Mesendoderm (in vitro differentiated cells): ENCODE results near the gene SNX25.

Experiments used
- DNase-seq: peaks from one replicate; pipeline ENCODE4 v3.0.0; 2013
- H2AK5ac ChIP-seq: 2 replicates; pipeline ENCODE4 v1.6.1; 2013; ENCODE audit warnings: low read length, inconsistent platforms
- H2BK120ac ChIP-seq: 2 replicates; pipeline ENCODE4 v1.6.1; 2013; ENCODE audit warnings: low read depth, mild to moderate bottlenecking, low read length, moderate library complexity, mixed read lengths
- H2BK15ac ChIP-seq: replicated peaks from 2 replicates; pipeline ENCODE4 v1.6.1; 2013; ENCODE audit warnings: low read depth, mild to moderate bottlenecking, moderate library complexity
- H2BK5ac ChIP-seq: 2 replicates; pipeline ENCODE4 v1.6.1; 2013; ENCODE audit warnings: low read length, inconsistent platforms
- H3K18ac ChIP-seq: 2 replicates; pipeline ENCODE4 v1.6.1; 2013; ENCODE audit warnings: mild to moderate bottlenecking, low read length, mixed read lengths
- H3K23ac ChIP-seq: one replicate; pipeline ENCODE4 v1.6.1; 2013; ENCODE audit warnings: low read length
- H3K27ac ChIP-seq: 2 replicates; pipeline ENCODE4 v1.5.1; 2013; ENCODE audit warnings: low read depth, mild to moderate bottlenecking, inconsistent platforms, low read length, moderate library complexity
- H3K27me3 ChIP-seq: 2 replicates; pipeline ENCODE4 v1.6.1; 2013; ENCODE audit warnings: low read length, control low read depth, mild to moderate bottlenecking, inconsistent platforms; ENCODE audit not compliant: insufficient read depth, poor library complexity
- H3K36me3 ChIP-seq: 2 replicates; pipeline ENCODE4 v1.6.1; 2013; ENCODE audit warnings: low read length, inconsistent platforms; ENCODE audit not compliant: control insufficient read depth, insufficient read depth
- H3K4ac ChIP-seq: one replicate; pipeline ENCODE4 v1.6.1; 2013; ENCODE audit warnings: low read depth, mild to moderate bottlenecking, low read length, moderate library complexity
- H3K4me1 ChIP-seq: 2 replicates; pipeline ENCODE4 v1.6.1; 2013; ENCODE audit warnings: low read depth, low read length, inconsistent platforms; ENCODE audit not compliant: control insufficient read depth
- H3K4me2 ChIP-seq: 2 replicates; pipeline ENCODE4 v1.6.1; 2013; ENCODE audit warnings: low read length
- H3K4me3 ChIP-seq: 2 replicates; pipeline ENCODE4 v1.5.1; 2013; ENCODE audit warnings: mild to moderate bottlenecking, low read length
- H3K56ac ChIP-seq: one replicate; pipeline ENCODE4 v1.6.1; 2013; ENCODE audit warnings: low read length
- H3K79me1 ChIP-seq: 2 replicates; pipeline ENCODE4 v1.6.1; 2013; ENCODE audit warnings: low read length, inconsistent platforms
- H3K79me2 ChIP-seq: 2 replicates; pipeline ENCODE4 v1.6.1; 2013; ENCODE audit warnings: mild to moderate bottlenecking, low read length; ENCODE audit not compliant: control insufficient read depth, insufficient read depth
- H3K9ac ChIP-seq: 2 replicates; pipeline ENCODE4 v1.6.1; 2013; ENCODE audit warnings: low read length, inconsistent platforms
- H4K5ac ChIP-seq: one replicate; pipeline ENCODE4 v1.6.1; 2013; ENCODE audit warnings: low read length
- H4K8ac ChIP-seq: one replicate; pipeline ENCODE4 v1.6.1; 2013; ENCODE audit warnings: low read depth, mild to moderate bottlenecking, control low read depth, low read length, moderate library complexity
- WGBS: extraction: QIAGEN DNeasy Blood & Tissue Kit; methylation state at CpG from one replicate; pipeline ENCODE4 v1.1.7; 2013; ENCODE audit warnings: low lambda C conversion rate, missing lambda C conversion rate; ENCODE audit not compliant: insufficient coverage; ENCODE audit errors: extremely low coverage; 5-methylcytosine and 5-hydroxymethylcytosine counted together

SNX25 gene

DNA sequence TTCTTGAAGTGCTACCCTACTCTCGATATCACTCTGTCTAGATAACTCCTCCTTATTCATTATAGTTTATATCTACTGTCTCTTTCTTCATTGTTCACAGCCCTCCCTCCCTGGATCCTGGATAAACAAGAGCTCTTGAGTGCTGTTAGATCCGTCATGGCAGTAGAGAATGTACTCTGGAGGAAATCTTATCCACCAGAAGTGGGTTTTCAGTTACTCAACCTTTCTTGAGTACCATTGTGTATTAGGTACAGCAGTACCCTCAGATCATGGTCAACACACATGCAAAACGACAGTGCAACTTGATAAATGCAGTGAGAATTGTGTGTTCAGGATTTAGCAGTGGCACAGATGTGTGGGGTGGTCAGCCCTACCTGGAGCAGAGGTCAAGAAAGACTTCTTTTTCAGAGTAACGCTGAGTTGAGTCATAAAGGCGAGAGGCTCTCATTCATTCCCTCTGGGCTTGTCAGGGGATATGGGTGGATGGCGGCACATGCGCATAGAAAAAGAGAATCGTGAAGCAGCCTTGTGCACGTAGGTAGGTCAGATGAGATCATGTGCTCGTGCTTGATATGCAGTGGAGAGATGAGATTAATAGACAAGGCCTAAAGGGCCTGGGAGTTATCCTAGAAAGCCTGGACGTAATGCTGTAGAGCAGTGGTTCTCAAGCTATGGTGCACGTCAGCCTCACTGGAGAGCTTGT lies 89.5 kb downstream of the SNX25 start:
- Histone ChIP-seq H3K18ac (no peak overlapping the region), H3K27ac (no peak overlapping the region), H3K79me2 (no peaks in the 10 kb centered on the region), H3K36me3 (no peaks in the 10 kb centered on the region), H3K9ac (no peak overlapping the region), H3K4ac (no peak overlapping the region), H2AK5ac (no peak overlapping the region), H3K27me3 (no peaks in the 10 kb centered on the region), H2BK15ac (no peak overlapping the region), H2BK5ac (no peak overlapping the region), H3K23ac (no peak overlapping the region), H3K4me2 (no peak overlapping the region), H3K4me1 (no peaks in the 10 kb centered on the region), H3K79me1 (no peaks in the 10 kb centered on the region), H4K5ac (no peak overlapping the region), H3K56ac (no peak overlapping the region), H3K4me3 (no peak overlapping the region), H2BK120ac (no peak overlapping the region), H4K8ac (no peak overlapping the region)
- no peak for DNase-seq
- WGBS = no CpG with 5 or more reads among the region's 12 CpGs

DNA sequence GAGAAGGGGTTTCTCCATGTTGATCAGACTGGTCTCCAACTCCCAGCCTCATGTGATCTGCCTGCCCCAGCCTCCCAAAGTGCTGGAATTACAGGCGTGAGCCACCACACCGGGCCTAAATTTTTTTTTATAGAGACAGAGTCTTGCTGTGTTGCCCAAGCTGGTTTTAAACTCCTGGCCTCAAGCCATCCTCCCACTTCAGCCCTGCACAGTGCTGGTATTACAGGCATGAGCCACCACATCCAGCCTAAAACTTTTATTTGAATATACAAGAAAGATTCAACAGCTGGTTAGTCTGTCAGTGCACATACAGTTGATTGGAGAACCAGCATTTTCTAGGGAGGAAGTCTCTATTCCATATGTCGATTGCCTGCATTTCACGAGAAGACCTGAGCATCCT lies 95.1 kb downstream of the SNX25 start:
- no peak overlapping the region for H3K27ac ChIP-seq
- WGBS = no CpG with 5 or more reads among the region's 4 CpGs

DNA sequence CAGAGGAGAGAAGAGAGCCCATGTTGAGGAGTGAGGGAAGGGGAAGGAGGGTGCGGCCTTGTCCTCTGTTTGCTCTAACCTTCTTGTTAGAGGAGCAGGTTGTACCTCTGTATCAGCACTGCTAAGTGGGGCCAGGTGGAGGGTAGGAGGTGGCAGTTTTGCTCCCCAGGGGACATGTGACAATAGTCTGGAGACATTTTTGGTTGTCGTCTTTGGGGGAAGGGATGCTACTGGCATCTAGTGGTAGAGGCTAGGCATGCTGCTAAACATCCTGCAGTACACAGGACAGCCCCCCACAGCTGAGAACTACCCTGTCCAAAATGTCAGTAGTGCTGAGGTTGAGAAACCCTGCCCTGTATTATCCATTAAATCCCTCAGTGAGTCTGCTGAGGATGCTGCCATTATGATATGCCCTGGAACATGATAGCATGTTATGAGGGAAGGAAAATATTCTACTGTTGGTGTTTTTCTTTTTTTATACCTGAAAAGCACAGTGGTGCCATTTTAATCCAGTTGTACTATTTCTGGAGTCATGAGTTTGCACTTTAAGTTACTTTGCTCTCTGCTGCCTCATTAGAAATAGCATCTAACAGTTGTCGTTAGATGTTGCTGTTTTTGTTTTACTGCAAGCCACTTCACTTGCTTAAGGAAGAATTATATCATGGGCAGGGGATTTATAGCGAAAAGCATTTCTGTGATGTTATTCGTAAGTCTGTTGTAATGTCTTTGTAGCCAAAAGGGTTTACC lies 95.7 kb downstream of the SNX25 start:
- H2BK120ac ChIP-seq = no peak overlapping the region
- no peak overlapping the region for H3K4me2 ChIP-seq
- H3K79me1 ChIP-seq = no peaks in the 10 kb centered on the region
- H3K56ac ChIP-seq = no peak overlapping the region
- H3K4ac ChIP-seq = no peak overlapping the region
- no peak overlapping the region for H3K18ac ChIP-seq
- WGBS = no CpG with 5 or more reads among the region's 5 CpGs
- H3K27me3 ChIP-seq = no peaks in the 10 kb centered on the region
- no peaks in the 10 kb centered on the region for H3K79me2 ChIP-seq
- no peak overlapping the region for H3K9ac ChIP-seq
- H3K27ac ChIP-seq = no peak overlapping the region
- H4K8ac ChIP-seq = no peak overlapping the region
- no peak overlapping the region for H2AK5ac ChIP-seq
- H3K4me1 ChIP-seq = peaks cover 10% of the 10 kb centered on the region
- H2BK15ac ChIP-seq = no peak overlapping the region
- no peak overlapping the region for H4K5ac ChIP-seq
- H2BK5ac ChIP-seq = no peak overlapping the region
- H3K23ac ChIP-seq = no peak overlapping the region
- no peaks in the 10 kb centered on the region for H3K36me3 ChIP-seq
- H3K4me3 ChIP-seq = no peak overlapping the region
- DNase-seq = peak; percentile 90

More for the DNA sequence above, 95.1 kb downstream of the SNX25 start:
- Histone ChIP-seq H3K18ac (no peak overlapping the region), H3K56ac (no peak overlapping the region), H2AK5ac (no peak overlapping the region), H3K79me1 (no peaks in the 10 kb centered on the region), H3K79me2 (no peaks in the 10 kb centered on the region), H3K4me3 (no peak overlapping the region), H4K5ac (no peak overlapping the region), H2BK120ac (no peak overlapping the region), H3K4ac (no peak overlapping the region), H3K4me2 (no peak overlapping the region), H2BK15ac (no peak overlapping the region), H4K8ac (no peak overlapping the region), H3K27me3 (no peaks in the 10 kb centered on the region), H2BK5ac (no peak overlapping the region), H3K4me1 (peaks cover 10% of the 10 kb centered on the region), H3K9ac (no peak overlapping the region), H3K36me3 (no peaks in the 10 kb centered on the region), H3K23ac (no peak overlapping the region)
- DNase-seq = no peak

DNA sequence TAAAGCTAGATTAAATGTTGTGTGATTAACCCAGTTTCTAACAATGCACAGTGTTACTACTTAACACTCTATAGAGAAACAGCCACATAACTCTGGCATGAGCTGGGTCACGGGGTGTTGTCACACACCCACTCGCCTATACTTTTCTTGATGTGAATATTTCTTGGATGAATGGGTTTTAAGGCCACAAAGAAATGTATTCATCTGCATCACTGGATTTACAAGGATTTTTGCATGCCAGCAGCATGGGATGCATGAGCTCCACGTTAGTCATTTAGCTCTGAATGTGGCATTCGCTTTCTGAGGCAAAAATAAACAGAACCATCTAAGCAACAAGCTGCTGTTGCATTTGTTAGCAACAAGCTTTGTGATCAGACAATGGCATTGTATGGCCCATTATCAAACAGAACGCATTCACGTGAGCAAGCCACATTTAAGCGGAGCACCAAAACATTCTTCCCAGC lies 96.6 kb downstream of the SNX25 start:
- no peak overlapping the region for H3K4ac ChIP-seq
- no peaks in the 10 kb centered on the region for H3K79me2 ChIP-seq
- H3K4me3 ChIP-seq = no peak overlapping the region
- H2BK5ac ChIP-seq = no peak overlapping the region
- WGBS = no CpG with 5 or more reads among the region's 7 CpGs
- H3K18ac ChIP-seq = peak overlapping the region; percentile 31
- H2AK5ac ChIP-seq = no peak overlapping the region
- DNase-seq = peak; percentile 70
- H4K5ac ChIP-seq = no peak overlapping the region
- no peak overlapping the region for H3K9ac ChIP-seq
- H3K23ac ChIP-seq = no peak overlapping the region
- H2BK15ac ChIP-seq = no peak overlapping the region
- H3K4me1 ChIP-seq = peaks cover 10% of the 10 kb centered on the region
- no peak overlapping the region for H4K8ac ChIP-seq
- H3K4me2 ChIP-seq = no peak overlapping the region
- no peaks in the 10 kb centered on the region for H3K27me3 ChIP-seq
- H3K56ac ChIP-seq = no peak overlapping the region
- H3K36me3 ChIP-seq = peaks cover 4% of the 10 kb centered on the region
- no peaks in the 10 kb centered on the region for H3K79me1 ChIP-seq
- no peak overlapping the region for H2BK120ac ChIP-seq
- H3K27ac ChIP-seq = no peak overlapping the region

DNA sequence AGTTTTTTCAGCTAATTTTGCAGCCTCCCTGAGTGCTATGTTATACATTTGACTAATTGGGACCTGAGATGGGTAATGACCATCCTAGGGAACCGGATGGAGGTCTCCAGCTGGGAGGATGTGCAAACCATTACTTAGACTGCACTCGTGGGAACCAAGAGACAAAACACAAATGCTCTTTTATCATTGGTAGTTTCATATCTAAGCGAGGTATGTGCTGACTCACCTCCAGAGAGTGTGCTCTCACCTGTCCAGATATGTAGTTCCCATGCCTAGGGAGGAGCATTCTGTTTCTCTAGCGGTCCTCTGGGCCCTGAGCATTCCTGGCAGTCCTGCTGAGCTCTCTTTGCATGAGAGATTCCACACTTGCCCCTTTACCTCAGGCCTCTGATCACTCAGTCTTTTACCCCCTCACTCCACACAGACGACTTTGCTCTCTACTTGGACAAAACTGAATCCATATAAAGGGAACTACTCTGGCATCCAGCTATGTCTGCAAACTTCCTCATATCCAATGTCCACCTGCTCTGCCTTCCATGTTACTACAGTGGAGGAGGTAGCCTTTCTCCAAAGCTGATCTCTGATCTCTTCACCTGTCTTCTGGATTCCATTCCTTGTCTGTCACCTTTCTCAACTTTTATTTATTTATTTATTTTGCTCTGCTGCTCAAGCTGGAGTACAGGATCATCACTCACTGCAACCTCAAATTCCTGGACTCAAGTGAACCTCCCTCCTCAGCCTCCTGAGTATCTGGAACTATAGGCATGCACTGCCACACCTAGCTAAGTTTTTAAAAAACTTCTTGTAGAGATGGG lies 97.9 kb downstream of the SNX25 start:
- Histone ChIP-seq H3K27ac (peak overlapping the region; percentile 65), H3K27me3 (no peaks in the 10 kb centered on the region), H2BK5ac (no peak overlapping the region), H4K5ac (no peak overlapping the region), H2BK15ac (no peak overlapping the region), H2BK120ac (no peak overlapping the region), H2AK5ac (no peak overlapping the region), H3K4ac (no peak overlapping the region), H3K56ac (no peak overlapping the region), H3K36me3 (peaks cover 5% of the 10 kb centered on the region), H3K79me1 (no peaks in the 10 kb centered on the region), H3K18ac (no peak overlapping the region), H3K79me2 (no peaks in the 10 kb centered on the region), H3K23ac (no peak overlapping the region), H4K8ac (no peak overlapping the region), H3K4me2 (no peak overlapping the region), H3K4me3 (no peak overlapping the region), H3K4me1 (peaks cover 10% of the 10 kb centered on the region), H3K9ac (no peak overlapping the region)
- DNase-seq = peak; percentile 85
- no CpG with 5 or more reads among the region's 5 CpGs for WGBS
